ENCODE measurements around the gene KLHL3.

Gene KLHL3

GRCh38 chr5:137605411-137605810 lies 130.5 kb downstream of the KLHL3 start:
- DNase-seq = no peak

GRCh38 chr5:137604348-137605095 lies 131.4 kb downstream of the KLHL3 start:
- no peak for DNase-seq

- no peak for DNase-seq
Measured at GRCh38 chr5:137603891-137604290, 132.0 kb downstream of the KLHL3 start.

GRCh38 chr5:137603356-137603755 lies 132.5 kb downstream of the KLHL3 start:
- no peak for DNase-seq

GRCh38 chr5:137602721-137603273 lies 133.1 kb downstream of the KLHL3 start:
- no peak for DNase-seq

- no peak for DNase-seq
Measured at GRCh38 chr5:137600721-137601360, 135.0 kb downstream of the KLHL3 start.

GRCh38 chr5:137599457-137599856 lies 136.4 kb downstream of the KLHL3 start:
- no peak for DNase-seq

GRCh38 chr5:137598399-137598798 lies 137.5 kb downstream of the KLHL3 start:
- DNase-seq = no peak

- DNase-seq = no peak
Measured at GRCh38 chr5:137596941-137597340, 138.9 kb downstream of the KLHL3 start.

GRCh38 chr5:137595396-137596079 lies 140.4 kb downstream of the KLHL3 start:
- DNase-seq = no peak

- no peak for DNase-seq
Measured at GRCh38 chr5:137594717-137595116, 141.2 kb downstream of the KLHL3 start.

GRCh38 chr5:137592317-137592716 lies 143.6 kb downstream of the KLHL3 start:
- DNase-seq = no peak

GRCh38 chr5:137589185-137589584 lies 146.7 kb downstream of the KLHL3 start:
- no peak for DNase-seq

- no peak for DNase-seq
Measured at GRCh38 chr5:137587919-137588318, 148.0 kb downstream of the KLHL3 start.

- DNase-seq = no peak
Measured at GRCh38 chr5:137584262-137584661, 151.6 kb downstream of the KLHL3 start.

- no peak for DNase-seq
Measured at GRCh38 chr5:137583129-137583528, 152.8 kb downstream of the KLHL3 start.

- no peak for DNase-seq
Measured at GRCh38 chr5:137582218-137582617, 153.7 kb downstream of the KLHL3 start.

- no peak for DNase-seq
Measured at GRCh38 chr5:137581776-137582175, 154.1 kb downstream of the KLHL3 start.

GRCh38 chr5:137580030-137580429 lies 155.9 kb downstream of the KLHL3 start:
- DNase-seq = no peak

- no peak for DNase-seq
Measured at GRCh38 chr5:137575847-137576246, 160.0 kb downstream of the KLHL3 start.

GRCh38 chr5:137575211-137575610 lies 160.7 kb downstream of the KLHL3 start:
- DNase-seq = no peak

GRCh38 chr5:137573376-137573775 lies 162.5 kb downstream of the KLHL3 start:
- DNase-seq = no peak

GRCh38 chr5:137572042-137572695 lies 163.7 kb downstream of the KLHL3 start:
- no peak for DNase-seq
